BLaER1 (cell line): ENCODE results near the gene POLD4.
A peak's percentile ranks its signal among the peaks of the same experiment; 100 is the strongest.

Experiments used
- H3K27ac ChIP-seq: shearing (Covaris generic); formaldehyde crosslinking; 2 replicates; pipeline ENCODE4 v1.8.1; 2022
- H3K27me3 ChIP-seq: shearing (Covaris generic); formaldehyde crosslinking; 2 replicates; pipeline ENCODE4 v1.8.1; 2022
- H3K36me3 ChIP-seq: shearing (Covaris generic); formaldehyde crosslinking; 2 replicates; pipeline ENCODE4 v1.8.1; 2022
- H3K4me1 ChIP-seq: shearing (Covaris generic); formaldehyde crosslinking; 2 replicates; pipeline ENCODE4 v1.8.1; 2022
- H3K4me2 ChIP-seq: shearing (Covaris generic); formaldehyde crosslinking; 2 replicates; pipeline ENCODE4 v1.8.1; 2022
- H3K4me3 ChIP-seq: shearing (Covaris generic); formaldehyde crosslinking; 2 replicates; pipeline ENCODE4 v1.8.1; 2022
- H3K9ac ChIP-seq: shearing (Covaris generic); formaldehyde crosslinking; 2 replicates; pipeline ENCODE4 v1.8.1; 2022
- H3K9me3 ChIP-seq: shearing (Covaris generic); formaldehyde crosslinking; 2 replicates; pipeline ENCODE4 v1.8.1; 2022
- H4K20me1 ChIP-seq: shearing (Covaris generic); formaldehyde crosslinking; 2 replicates; pipeline ENCODE4 v1.8.1; 2022
- Cebpa-rat ChIP-seq: shearing (Covaris generic); IDR thresholded peaks from 2 replicates; pipeline ENCODE4 v1.8.1; 2022

Gene POLD4

GRCh38 chr11:67365736-67366444 is 12.5 kb upstream of the POLD4 start:
- peak overlapping the region; percentile 81 for H3K4me2 ChIP-seq
- H3K4me1 ChIP-seq, result peaks cover 71% of the 10 kb centered on the region
- no peak overlapping the region for H3K4me3 ChIP-seq
- H3K36me3 ChIP-seq, result no peaks in the 10 kb centered on the region
- 0 out of 2 replicates have a peak overlapping the region, but pooled peaks have one; percentile 19 for H3K9ac ChIP-seq
- peaks cover 28% of the 10 kb centered on the region for H3K27me3 ChIP-seq
- peaks cover 32% of the 10 kb centered on the region for H4K20me1 ChIP-seq
- H3K27ac ChIP-seq, result no peak overlapping the region
- no peak for TF ChIP-seq Cebpa-rat
- no peaks in the 10 kb centered on the region for H3K9me3 ChIP-seq

GRCh38 chr11:67364783-67365722 is 11.7 kb upstream of the POLD4 start:
- peaks cover 23% of the 10 kb centered on the region for H3K27me3 ChIP-seq
- H3K9me3 ChIP-seq, result no peaks in the 10 kb centered on the region
- H4K20me1 ChIP-seq, result peaks cover 27% of the 10 kb centered on the region
- no peak overlapping the region for H3K27ac ChIP-seq
- no peak overlapping the region for H3K4me3 ChIP-seq
- TF ChIP-seq Cebpa-rat, result no peak
- peak overlapping the region; percentile 81 for H3K4me2 ChIP-seq
- no peaks in the 10 kb centered on the region for H3K36me3 ChIP-seq
- H3K9ac ChIP-seq, result no peak overlapping the region
- peaks cover 64% of the 10 kb centered on the region for H3K4me1 ChIP-seq

GRCh38 chr11:67364169-67364568 is 10.8 kb upstream of the POLD4 start:
- H3K27ac ChIP-seq, result no peak overlapping the region
- H3K9me3 ChIP-seq, result no peaks in the 10 kb centered on the region
- H3K4me1 ChIP-seq, result peaks cover 55% of the 10 kb centered on the region
- no peaks in the 10 kb centered on the region for H3K36me3 ChIP-seq
- H3K4me3 ChIP-seq, result no peak overlapping the region
- peaks cover 17% of the 10 kb centered on the region for H3K27me3 ChIP-seq
- no peak overlapping the region for H3K9ac ChIP-seq
- H3K4me2 ChIP-seq, result peak overlapping the region; percentile 81
- no peak for TF ChIP-seq Cebpa-rat
- H4K20me1 ChIP-seq, result peaks cover 18% of the 10 kb centered on the region

GRCh38 chr11:67357831-67358670 is 4.7 kb upstream of the POLD4 start:
- Histone ChIP-seq H3K9me3 (no peaks in the 10 kb centered on the region), H3K4me3 (no peak overlapping the region), H4K20me1 (no peaks in the 10 kb centered on the region), H3K4me2 (no peak overlapping the region; the same call in 1 of the 2 replicates), H3K4me1 (peaks cover 43% of the 10 kb centered on the region), H3K27me3 (0 out of 2 replicates have a peak, but pooled peaks cover 9% of the 10 kb centered on the region), H3K27ac (no peak overlapping the region), H3K9ac (no peak overlapping the region), H3K36me3 (no peaks in the 10 kb centered on the region)
- no peak for TF ChIP-seq Cebpa-rat

GRCh38 chr11:67356864-67357561 is 3.7 kb upstream of the POLD4 start:
- Histone ChIP-seq H3K27me3 (0 out of 2 replicates have a peak, but pooled peaks cover 9% of the 10 kb centered on the region), H3K9me3 (no peaks in the 10 kb centered on the region), H4K20me1 (no peaks in the 10 kb centered on the region), H3K4me1 (peaks cover 54% of the 10 kb centered on the region), H3K27ac (peak overlapping the region; percentile 95), H3K4me2 (peak overlapping the region; percentile 99), H3K9ac (peak overlapping the region; percentile 71), H3K4me3 (peak overlapping the region; percentile 43; the same call in 1 of the 2 replicates), H3K36me3 (no peaks in the 10 kb centered on the region)
- TF ChIP-seq Cebpa-rat, result no peak

GRCh38 chr11:67356387-67356863 is 3.1 kb upstream of the POLD4 start:
- peak overlapping the region; percentile 43; the same call in 1 of the 2 replicates for H3K4me3 ChIP-seq
- peak overlapping the region; percentile 95 for H3K27ac ChIP-seq

GRCh38 chr11:67355794-67356386 is 2.5 kb upstream of the POLD4 start:
- H3K9ac ChIP-seq, result peak overlapping the region; percentile 71

More at GRCh38 chr11:67356387-67356863, 3.1 kb upstream of the POLD4 start:
- Histone ChIP-seq H3K9me3 (no peaks in the 10 kb centered on the region), H3K4me1 (peaks cover 60% of the 10 kb centered on the region), H4K20me1 (no peaks in the 10 kb centered on the region), H3K36me3 (no peaks in the 10 kb centered on the region), H3K4me2 (peak overlapping the region; percentile 99), H3K27me3 (0 out of 2 replicates have a peak, but pooled peaks cover 3% of the 10 kb centered on the region), H3K9ac (peak overlapping the region; percentile 71)
- no peak for TF ChIP-seq Cebpa-rat

GRCh38 chr11:67355023-67355793 is 1.9 kb upstream of the POLD4 start:
- no peaks in the 10 kb centered on the region for H3K36me3 ChIP-seq
- peak overlapping the region; percentile 71 for H3K9ac ChIP-seq
- H3K27ac ChIP-seq, result peak overlapping the region; percentile 95
- H3K4me3 ChIP-seq, result no peak overlapping the region; the same call in 1 of the 2 replicates
- TF ChIP-seq Cebpa-rat, result no peak
- peaks cover 72% of the 10 kb centered on the region for H3K4me1 ChIP-seq
- no peaks in the 10 kb centered on the region for H3K27me3 ChIP-seq
- H3K9me3 ChIP-seq, result no peaks in the 10 kb centered on the region
- no peaks in the 10 kb centered on the region for H4K20me1 ChIP-seq
- H3K4me2 ChIP-seq, result peak overlapping the region; percentile 99

More at GRCh38 chr11:67355794-67356386, 2.5 kb upstream of the POLD4 start:
- Histone ChIP-seq H3K4me2 (peak overlapping the region; percentile 99), H3K27me3 (no peaks in the 10 kb centered on the region), H3K4me1 (peaks cover 65% of the 10 kb centered on the region), H3K36me3 (no peaks in the 10 kb centered on the region), H3K4me3 (peak overlapping the region; percentile 43; the same call in 1 of the 2 replicates), H3K9me3 (no peaks in the 10 kb centered on the region), H3K27ac (peak overlapping the region; percentile 95), H4K20me1 (no peaks in the 10 kb centered on the region)
- TF ChIP-seq Cebpa-rat, result no peak
